GM19043 (cell line): ENCODE measurements around the gene KRIT1.

Source experiments
- ATAC-seq: cut with Tn5 transposase; IDR thresholded peaks from one replicate; pipeline ENCODE4 v1.9.1; 2021; ENCODE audit warnings: low read depth; ENCODE audit not compliant: unreplicated experiment

Gene KRIT1

GRCh38 chr7:92158660-92159575 is 86.8 kb downstream of the KRIT1 start:
- no peak for ATAC-seq

GRCh38 chr7:92156990-92157389 is 88.7 kb downstream of the KRIT1 start:
- no peak for ATAC-seq

DNA sequence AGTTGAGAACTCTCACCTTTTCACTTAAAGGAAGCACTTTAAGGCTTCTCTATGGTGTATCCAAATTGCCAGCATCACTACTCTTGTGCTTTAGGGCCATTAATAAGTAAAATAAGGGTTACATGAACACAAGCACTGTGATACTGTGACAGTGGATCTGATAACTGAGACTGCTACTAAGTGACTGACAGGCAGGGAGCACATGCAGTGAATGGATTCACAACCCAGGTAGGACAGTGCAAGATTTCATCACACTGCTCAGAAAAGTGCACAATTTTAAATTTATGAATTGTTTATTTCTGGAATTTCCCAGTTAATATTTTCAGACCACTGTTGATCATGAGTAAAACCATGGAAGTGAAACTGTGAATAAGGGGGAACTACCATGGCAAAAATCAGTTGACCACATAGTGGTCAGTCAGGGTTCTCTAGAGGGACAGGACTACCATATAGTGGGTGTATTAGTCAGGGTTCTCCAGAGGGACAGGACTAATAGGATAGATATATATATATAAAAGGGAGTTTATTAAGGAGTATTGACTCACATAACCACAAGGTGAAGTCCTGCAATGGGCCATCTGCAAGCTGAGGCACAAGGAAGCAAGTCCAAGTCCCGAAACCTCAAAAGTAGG is 90.5 kb downstream of the KRIT1 start:
- ATAC-seq = no peak

DNA sequence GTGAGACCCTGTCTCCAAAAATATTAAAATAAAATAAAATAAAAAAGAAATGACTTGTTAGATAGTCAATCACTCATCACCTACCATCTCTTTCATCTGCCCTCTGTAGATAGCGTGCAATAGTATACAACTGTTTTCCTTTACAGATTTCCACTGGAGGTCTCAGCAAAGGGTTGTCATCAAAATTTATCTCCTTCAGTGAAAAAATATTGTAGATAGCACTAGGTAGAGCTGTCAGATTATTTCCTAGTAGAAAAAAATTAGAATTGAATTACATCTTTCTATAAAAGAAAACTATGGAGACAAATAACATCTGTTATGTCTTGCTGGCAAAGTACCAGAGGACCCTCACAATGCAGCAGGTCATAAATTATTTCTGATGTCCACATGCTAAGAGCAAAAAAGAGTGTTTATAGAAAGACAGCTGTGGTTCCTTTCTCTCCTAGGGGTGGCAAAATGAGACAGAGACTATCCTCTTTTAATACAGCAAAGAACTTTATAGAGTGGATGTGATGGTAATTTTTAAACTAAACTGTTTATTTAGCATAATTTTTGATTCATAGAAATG is 95.2 kb downstream of the KRIT1 start:
- no peak for ATAC-seq

DNA sequence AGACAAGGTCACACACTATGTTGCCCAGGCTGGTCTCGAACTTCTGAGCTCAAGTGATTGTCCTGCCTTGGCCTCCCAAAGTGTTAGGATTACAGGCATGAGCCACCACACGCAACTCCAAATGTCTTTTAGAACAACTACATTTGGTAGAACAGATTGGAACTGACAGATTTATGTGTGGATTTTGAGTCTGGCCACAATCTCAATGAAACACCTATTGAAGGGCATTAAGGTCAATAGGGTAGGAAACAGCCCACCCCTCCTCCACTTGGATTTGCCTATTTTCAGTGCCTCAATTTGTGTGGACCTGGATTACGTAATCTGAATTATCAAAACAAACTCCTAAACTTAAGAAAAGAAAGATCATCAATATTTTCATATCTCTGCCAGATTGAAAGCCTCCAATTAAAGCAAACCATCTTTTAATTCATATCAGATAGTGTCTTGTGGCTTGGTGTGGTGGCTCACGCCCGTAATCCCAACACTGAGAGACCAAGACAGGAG is 95.9 kb downstream of the KRIT1 start:
- ATAC-seq = no peak
